HG03442 (cell line): ENCODE results near the gene AOPEP.
A peak's percentile ranks its signal among the peaks of the same experiment; 100 is the strongest.
"Not testable (repeated sequence)": the region's sequence is repeated elsewhere in the genome, so short reads cannot be mapped to it uniquely, and the experiment has no call there.

Source experiments
- ATAC-seq: cut with Tn5 transposase; IDR thresholded peaks from one replicate; pipeline ENCODE4 v1.9.1; 2021; ENCODE audit warnings: mild to moderate bottlenecking, moderate library complexity; ENCODE audit not compliant: unreplicated experiment

AOPEP gene

DNA sequence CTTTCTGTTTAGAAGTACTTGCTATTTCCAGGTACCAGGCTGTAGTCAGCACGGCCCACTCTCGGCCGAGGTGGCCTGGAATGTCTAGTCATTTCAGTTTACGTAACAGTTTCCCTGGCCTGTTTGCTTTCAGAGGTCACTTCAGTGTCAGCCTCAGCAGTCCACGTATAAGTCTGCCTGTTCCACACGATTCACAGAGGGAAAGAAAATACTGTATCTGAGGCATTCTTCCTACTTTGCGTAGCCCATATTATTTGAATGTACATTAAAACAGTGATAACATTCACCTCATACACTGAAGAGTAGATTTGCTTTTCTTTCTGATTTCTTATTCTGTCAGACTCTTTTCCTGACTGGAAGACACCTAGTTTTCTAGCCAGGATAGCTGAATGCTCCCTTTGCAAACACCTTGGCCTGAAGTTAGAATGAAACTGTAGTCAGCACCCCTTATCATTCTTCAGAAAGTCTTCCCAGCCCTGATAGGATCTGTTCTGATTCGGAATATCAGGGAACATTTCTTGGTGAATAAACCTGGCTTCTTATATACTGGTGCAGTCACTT is 140.9 kb downstream of the AOPEP start:
- ATAC-seq: no peak

- ATAC-seq: no peak
Observed at GRCh38 chr9:94867842-94868312, 141.4 kb downstream of the AOPEP start.

DNA sequence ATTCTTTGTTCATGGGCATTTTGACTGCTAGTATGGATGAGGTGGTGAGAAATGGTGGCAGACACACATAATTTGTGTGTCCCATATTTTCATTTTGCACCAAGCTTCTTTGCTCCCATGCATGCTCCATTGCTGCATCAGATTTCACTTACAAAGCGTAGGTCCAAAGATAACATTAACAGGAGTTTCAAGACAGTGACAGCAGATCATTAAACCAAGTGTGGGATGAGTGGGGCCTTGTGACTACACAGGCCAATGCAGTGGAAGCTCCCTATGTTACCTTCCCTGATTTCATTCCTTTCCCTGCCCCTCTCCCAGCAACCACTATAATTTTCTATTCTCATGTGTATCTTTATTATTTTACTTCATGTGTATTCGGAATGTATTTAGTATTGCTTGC is 142.0 kb downstream of the AOPEP start:
- no peak for ATAC-seq

DNA sequence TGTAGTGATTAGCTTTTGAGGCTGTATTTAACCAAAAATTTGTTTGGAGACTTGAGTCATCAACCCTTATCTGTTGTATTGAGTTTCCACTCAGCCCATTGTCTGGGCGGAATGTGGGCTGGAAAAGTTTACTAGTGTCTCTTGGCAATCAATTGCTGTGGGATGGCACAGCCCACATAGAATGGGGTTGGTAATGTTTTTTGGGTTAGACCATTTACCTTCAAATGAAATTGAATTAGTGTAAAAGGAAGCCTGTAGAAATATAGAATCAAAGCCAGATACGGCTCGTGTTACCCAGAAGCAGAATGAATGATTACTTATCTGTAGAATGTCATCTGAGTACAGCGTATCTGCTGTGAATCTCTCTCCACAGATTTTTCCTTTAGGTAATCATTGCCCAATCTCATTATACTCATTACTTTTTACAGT is 142.9 kb downstream of the AOPEP start:
- ATAC-seq: no peak

GRCh38 chr9:94870465-94870792 is 143.9 kb downstream of the AOPEP start:
- no peak for ATAC-seq

- no peak for ATAC-seq
Observed at GRCh38 chr9:94870793-94871558, 144.5 kb downstream of the AOPEP start.

DNA sequence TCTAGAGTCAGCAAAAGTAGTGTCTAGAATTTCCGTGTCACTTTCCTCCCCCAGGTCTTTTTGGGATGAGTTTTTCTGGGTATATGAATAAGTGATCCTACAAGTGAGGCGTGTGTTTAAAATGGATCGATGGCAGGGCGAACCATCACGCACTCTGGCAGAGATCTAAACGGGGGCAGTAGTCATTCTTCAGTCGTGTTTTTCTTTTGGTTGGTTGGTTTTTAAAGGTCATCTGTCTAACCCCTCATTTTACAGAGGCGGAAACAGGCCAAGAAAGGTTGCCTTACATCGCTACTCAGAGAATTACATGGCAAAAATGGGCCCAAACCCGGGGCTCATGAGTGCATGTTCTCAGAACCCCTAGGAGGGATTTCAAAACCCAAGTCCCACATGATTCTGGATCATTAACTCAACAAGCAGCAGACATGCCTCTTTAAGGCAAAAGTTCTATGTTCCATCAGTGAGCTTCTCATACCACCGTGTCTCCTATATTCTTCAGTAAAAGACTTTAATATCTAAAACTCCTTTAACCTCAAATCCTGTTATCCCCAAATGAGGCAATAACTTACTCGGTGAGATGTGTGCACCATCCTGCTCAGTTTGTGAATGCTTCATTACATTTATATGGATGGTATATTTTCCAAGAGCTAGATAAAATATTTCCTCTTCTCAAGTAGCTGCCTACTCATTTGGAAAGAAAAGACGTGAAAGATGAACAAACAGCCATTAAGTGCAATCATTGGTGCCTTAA is 145.8 kb downstream of the AOPEP start:
- ATAC-seq: no peak

DNA sequence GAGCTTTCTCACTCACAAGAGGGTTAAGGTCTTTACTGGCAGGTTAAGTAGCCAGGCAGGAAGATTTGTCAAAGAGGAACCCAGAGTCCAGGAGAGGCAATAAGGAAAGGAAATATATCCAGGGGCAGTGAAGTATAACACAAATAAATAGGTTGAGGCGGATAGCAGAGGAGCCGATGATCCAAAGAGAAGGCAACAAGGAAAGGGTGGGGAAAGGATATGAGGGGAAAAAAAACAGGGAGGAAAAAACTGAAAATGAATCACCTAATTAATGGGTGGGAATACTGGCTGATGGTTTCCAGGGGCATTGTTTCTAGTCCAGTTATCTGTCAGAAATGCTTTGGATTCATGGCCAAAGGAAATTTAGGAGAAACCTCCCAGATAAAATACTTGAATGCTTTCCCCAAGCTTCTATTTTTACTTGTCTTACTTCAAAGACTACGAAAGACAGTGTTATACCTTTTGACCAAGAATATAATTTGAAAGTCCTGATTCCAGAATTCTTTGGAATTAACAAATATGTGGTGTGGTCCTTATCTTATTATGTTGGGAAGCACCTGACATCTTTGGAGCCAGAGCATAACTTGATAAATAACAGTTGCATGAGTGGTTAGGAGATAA is 146.5 kb downstream of the AOPEP start:
- ATAC-seq: no peak

- ATAC-seq: no peak
Observed at GRCh38 chr9:94874316-94874715, 147.8 kb downstream of the AOPEP start.

DNA sequence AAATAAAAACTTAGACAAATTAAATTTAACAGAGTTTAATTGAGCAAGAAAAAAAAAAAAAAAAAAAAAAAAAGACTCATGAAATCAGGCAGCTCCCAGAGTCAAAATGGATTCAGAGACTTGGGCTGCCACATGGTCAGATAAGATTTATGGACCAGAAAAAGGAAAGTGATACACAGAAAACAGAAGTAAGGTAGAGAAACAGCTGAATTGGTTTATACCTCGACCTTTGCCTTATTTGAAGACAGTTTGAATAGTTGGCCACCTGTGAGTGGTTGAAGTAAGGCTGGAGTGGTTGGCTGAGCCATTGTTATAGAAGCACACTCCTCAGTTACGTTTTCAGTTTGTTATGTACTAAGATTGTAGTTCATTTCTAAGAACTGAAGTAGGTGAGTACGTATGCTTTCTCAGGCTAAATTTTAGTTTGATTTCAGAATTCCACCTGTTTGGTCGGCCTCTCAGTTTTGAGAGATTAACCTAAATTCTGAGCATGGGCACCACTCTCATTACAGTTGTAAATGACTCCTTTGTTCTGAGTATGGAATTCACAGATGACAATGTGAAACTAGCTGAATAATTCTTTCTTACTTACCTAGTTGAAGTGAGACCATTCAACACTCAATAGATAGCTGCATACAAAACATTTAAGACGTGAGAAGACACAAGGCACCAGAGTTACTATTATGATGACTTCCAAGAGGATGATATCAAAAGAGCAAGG is 149.0 kb downstream of the AOPEP start:
- ATAC-seq: peak; percentile 67

DNA sequence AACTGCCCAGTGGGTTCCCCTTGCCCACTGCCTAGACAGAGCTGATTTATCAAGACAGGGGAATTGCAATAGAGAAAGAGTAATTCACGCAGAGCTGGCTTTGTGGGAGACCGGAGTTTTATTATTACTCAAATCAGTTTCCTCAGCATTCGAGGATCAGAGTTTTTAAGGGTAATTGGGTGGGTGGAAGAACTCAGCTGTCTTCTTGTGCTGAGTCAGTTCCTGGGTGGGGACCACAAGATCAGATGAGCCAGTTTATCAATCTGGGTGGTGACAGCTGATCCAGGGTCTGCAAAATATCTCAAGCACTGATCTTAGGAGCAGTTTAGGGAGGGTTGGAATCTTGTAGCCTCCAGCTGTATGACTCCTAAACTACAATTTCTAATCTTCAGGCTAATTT is 152.3 kb downstream of the AOPEP start:
- not testable (repeated sequence) for ATAC-seq

GRCh38 chr9:94879230-94879629 is 152.7 kb downstream of the AOPEP start:
- ATAC-seq: no peak

- ATAC-seq: no peak
Observed at GRCh38 chr9:94881023-94881422, 154.5 kb downstream of the AOPEP start.

- ATAC-seq: no peak
Observed at GRCh38 chr9:94881454-94881853, 155.0 kb downstream of the AOPEP start.

GRCh38 chr9:94881940-94882339 is 155.4 kb downstream of the AOPEP start:
- ATAC-seq: no peak

GRCh38 chr9:94882966-94883641 is 156.6 kb downstream of the AOPEP start:
- ATAC-seq: no peak

GRCh38 chr9:94885854-94886447 is 159.5 kb downstream of the AOPEP start:
- ATAC-seq: no peak

GRCh38 chr9:94887721-94888120 is 161.2 kb downstream of the AOPEP start:
- ATAC-seq: no peak

- no peak for ATAC-seq
Observed at GRCh38 chr9:94888775-94889174, 162.3 kb downstream of the AOPEP start.

DNA sequence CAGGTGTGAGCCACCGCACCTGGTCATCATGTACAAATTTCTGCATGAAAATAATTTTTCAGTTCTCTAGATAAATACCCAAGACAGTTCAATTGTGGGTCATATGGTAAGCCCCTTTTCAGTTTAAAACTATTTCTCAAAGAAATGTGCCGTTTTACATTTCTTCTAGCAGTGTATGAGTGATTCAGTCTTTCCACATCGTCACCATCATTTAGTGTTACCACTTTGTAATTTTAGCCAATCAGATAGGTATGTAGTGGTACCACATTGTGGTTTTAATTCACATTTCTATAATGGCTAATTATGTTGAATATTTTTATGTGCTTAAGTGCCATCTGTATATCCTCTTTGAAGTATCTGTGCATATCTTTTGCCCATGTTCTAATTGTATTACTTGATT is 163.1 kb downstream of the AOPEP start:
- ATAC-seq: no peak
